Measurements from ENCODE around the gene NBEAL2.

The NBEAL2 gene

GRCh38 chr3:47008234-47008796, 28.8 kb downstream of the NBEAL2 start:
- Histone ChIP-seq H3K4me1 (no peaks in the 10 kb centered on the region), H3K9me3 (no peaks in the 10 kb centered on the region), H3K4me3 (ENCODE audit: low read depth, low read length) (no peak overlapping the region; the same call in 1 of the 2 replicates), H3K27me3 (no peaks in the 10 kb centered on the region), H3K36me3 (0 out of 2 replicates have a peak, but pooled peaks cover 2% of the 10 kb centered on the region)
- no peak for TF ChIP-seq CTCF (IDR thresholded peaks at IDR 0.05; ENCODE audit: low read depth, low read length)
- DNase-seq, result no peak

GRCh38 chr3:47008851-47009224, 29.4 kb downstream of the NBEAL2 start:
- peak overlapping the region; percentile 28 for H3K4me3 ChIP-seq (ENCODE audit: low read depth, low read length)
- no peaks in the 10 kb centered on the region for H3K27me3 ChIP-seq
- no peak for DNase-seq
- TF ChIP-seq CTCF (IDR thresholded peaks at IDR 0.05; ENCODE audit: low read depth, low read length), result no peak
- H3K36me3 ChIP-seq, result 0 out of 2 replicates have a peak, but pooled peaks cover 2% of the 10 kb centered on the region
- no peaks in the 10 kb centered on the region for H3K9me3 ChIP-seq
- no peaks in the 10 kb centered on the region for H3K4me1 ChIP-seq

- Histone ChIP-seq H3K9me3 (no peaks in the 10 kb centered on the region), H3K4me3 (ENCODE audit: low read depth, low read length) (peak overlapping the region; percentile 53), H3K27me3 (no peaks in the 10 kb centered on the region), H3K36me3 (0 out of 2 replicates have a peak, but pooled peaks cover 2% of the 10 kb centered on the region), H3K4me1 (no peaks in the 10 kb centered on the region)
- no peak for TF ChIP-seq CTCF (IDR thresholded peaks at IDR 0.05; ENCODE audit: low read depth, low read length)
- peak; percentile 88 for DNase-seq
Observed at GRCh38 chr3:47009225-47010110, 30.0 kb downstream of the NBEAL2 start.

- TF ChIP-seq CTCF (IDR thresholded peaks at IDR 0.05; ENCODE audit: low read depth, low read length), result no peak
- no peaks in the 10 kb centered on the region for H3K27me3 ChIP-seq
- H3K4me1 ChIP-seq, result no peaks in the 10 kb centered on the region
- no peaks in the 10 kb centered on the region for H3K9me3 ChIP-seq
- peak overlapping the region; percentile 53 for H3K4me3 ChIP-seq (ENCODE audit: low read depth, low read length)
- no peak for DNase-seq
- 0 out of 2 replicates have a peak, but pooled peaks cover 2% of the 10 kb centered on the region for H3K36me3 ChIP-seq
Observed at GRCh38 chr3:47010111-47010712, 30.7 kb downstream of the NBEAL2 start.

- H3K4me1 ChIP-seq, result no peaks in the 10 kb centered on the region
- no peak for DNase-seq
- no peaks in the 10 kb centered on the region for H3K27me3 ChIP-seq
- H3K4me3 ChIP-seq (ENCODE audit: low read depth, low read length), result no peak overlapping the region
- no peak for TF ChIP-seq CTCF (IDR thresholded peaks at IDR 0.05; ENCODE audit: low read depth, low read length)
- H3K36me3 ChIP-seq, result 0 out of 2 replicates have a peak, but pooled peaks cover 2% of the 10 kb centered on the region
- no peaks in the 10 kb centered on the region for H3K9me3 ChIP-seq
Observed at GRCh38 chr3:47010910-47011309, 31.4 kb downstream of the NBEAL2 start.
